HG03469 (cell line): ENCODE data around the gene LAMTOR5.

Source experiments
- ATAC-seq: cut with Tn5 transposase; IDR thresholded peaks from one replicate; pipeline ENCODE4 v1.9.1; 2021; ENCODE audit warnings: mild to moderate bottlenecking, moderate library complexity, moderate number of reproducible peaks; ENCODE audit not compliant: unreplicated experiment

LAMTOR5 gene

GRCh38 chr1:110390692-110391245 lies 16.7 kb downstream of the LAMTOR5 start, which contains the start of gene SLC16A4:
Gene SLC16A4 (minus strand): TSS chr1:110391026. CDS start chr1:110389323, 1,703 bp downstream.
- ATAC-seq: no peak

- ATAC-seq: no peak
Observed at GRCh38 chr1:110390096-110390495, 17.4 kb downstream of the LAMTOR5 start.

GRCh38 chr1:110387048-110387754 lies 20.3 kb downstream of the LAMTOR5 start:
- ATAC-seq: no peak

- no peak for ATAC-seq
Observed at GRCh38 chr1:110385369-110385768, 22.1 kb downstream of the LAMTOR5 start.

- no peak for ATAC-seq
Observed at GRCh38 chr1:110384581-110385321, 22.7 kb downstream of the LAMTOR5 start.

GRCh38 chr1:110383251-110383990 lies 24.1 kb downstream of the LAMTOR5 start:
- ATAC-seq: no peak

GRCh38 chr1:110380672-110381283 lies 26.7 kb downstream of the LAMTOR5 start:
- ATAC-seq: no peak

GRCh38 chr1:110375490-110375889 lies 32.0 kb downstream of the LAMTOR5 start:
- ATAC-seq: no peak

GRCh38 chr1:110370827-110371226 lies 36.7 kb downstream of the LAMTOR5 start:
- no peak for ATAC-seq

GRCh38 chr1:110364221-110364620 lies 43.3 kb downstream of the LAMTOR5 start:
- no peak for ATAC-seq

GRCh38 chr1:110361856-110362255 lies 45.6 kb downstream of the LAMTOR5 start:
- no peak for ATAC-seq

- no peak for ATAC-seq
Observed at GRCh38 chr1:110360431-110360830, 47.1 kb downstream of the LAMTOR5 start.

- no peak for ATAC-seq
Observed at GRCh38 chr1:110356379-110356778, 51.1 kb downstream of the LAMTOR5 start.

GRCh38 chr1:110355321-110355720 lies 52.2 kb downstream of the LAMTOR5 start:
- ATAC-seq: no peak
